ENCODE measurements around the gene PLSCR5. TPM values are rescaled to one million over a fixed set of nuclear protein-coding genes. Genes with fewer than 3 reads are reported as not detected.

PLSCR5 gene
- polyA plus RNA-seq, 1 donor (not counting 4 experiments of a cell fraction or from before 2014, with no cell fraction given), result not detected

GRCh38 chr3:146581080-146581601 is 24.0 kb downstream of the PLSCR5 start:
- H3K27me3 ChIP-seq (ENCODE audit: control insufficient read depth, extremely low read depth, insufficient read depth, low read length), result no peaks in the 10 kb centered on the region
- FAIRE-seq, result peak; percentile 32
- H3K79me2 ChIP-seq (ENCODE audit: control insufficient read depth, insufficient read depth, low read length), result no peaks in the 10 kb centered on the region
- dilution Hi-C loops (cut with MboI; ENCODE audit: extremely low pct_ligation_motif_present, low sequenced_read_pairs), result no loop called here
- peak overlapping the region in 1 of 3 experiments; percentile 6 for H3K4me3 ChIP-seq (ENCODE audit: control insufficient read depth in 2 of 3, extremely low read depth in 1 of 3, insufficient read depth in 2 of 3, low read depth in 1 of 3, low read length in 3 of 3)
- peaks cover 24% of the 10 kb centered on the region for H3K4me1 ChIP-seq (ENCODE audit: control insufficient read depth, extremely low read depth, insufficient read depth, low read length)
- no peaks in the 10 kb centered on the region for H3K9me1 ChIP-seq (ENCODE audit: control insufficient read depth, extremely low read depth, insufficient read depth, low read length)
- peak overlapping the region; percentile 66 for H2AFZ ChIP-seq (ENCODE audit: control insufficient read depth, low read length)
- H3K4me2 ChIP-seq (ENCODE audit: control insufficient read depth, extremely low read depth, insufficient read depth, low read depth, low read length), result peak overlapping the region; percentile 19
- TF ChIP-seq CTCF (optimal IDR thresholded peaks at IDR 0.05 in 1 of 3, IDR thresholded peaks at IDR 0.05 in 1 of 3, conservative IDR thresholded peaks at IDR 0.05 in 1 of 3; ENCODE audit: extremely low read depth in 1 of 3, insufficient read depth in 2 of 3, low read length in 3 of 3), result no peak
- no peak for TF ChIP-seq EZH2 (IDR thresholded peaks at IDR 0.05; ENCODE audit: low read length)
- H4K20me1 ChIP-seq (ENCODE audit: control insufficient read depth, extremely low read depth, insufficient read depth, low read length), result no peaks in the 10 kb centered on the region
- H3K27ac ChIP-seq (ENCODE audit: control insufficient read depth, insufficient read depth, low read length), result peak overlapping the region; percentile 60
- DNase-seq (ENCODE audit: low read depth, low spot score), result no peak
- peaks cover 6% of the 10 kb centered on the region for H3K9me3 ChIP-seq (ENCODE audit: control insufficient read depth, low read depth, low read length)
- no peak overlapping the region for H3K9ac ChIP-seq (ENCODE audit: control insufficient read depth, extremely low read depth, insufficient read depth, low read length)
- no peaks in the 10 kb centered on the region for H3K36me3 ChIP-seq (ENCODE audit: control insufficient read depth in 2 of 2, extremely low read depth in 1 of 2, insufficient read depth in 2 of 2, low read length in 2 of 2)

GRCh38 chr3:146577662-146578061 is 27.5 kb downstream of the PLSCR5 start:
- peaks cover 3% of the 10 kb centered on the region for H3K9me3 ChIP-seq (ENCODE audit: control insufficient read depth, low read depth, low read length)
- no peaks in the 10 kb centered on the region for H3K79me2 ChIP-seq (ENCODE audit: control insufficient read depth, insufficient read depth, low read length)
- FAIRE-seq, result no peak
- dilution Hi-C loops (cut with MboI; ENCODE audit: extremely low pct_ligation_motif_present, low sequenced_read_pairs), result no loop called here
- H3K27me3 ChIP-seq (ENCODE audit: control insufficient read depth, extremely low read depth, insufficient read depth, low read length), result no peaks in the 10 kb centered on the region
- no peak overlapping the region for H3K9ac ChIP-seq (ENCODE audit: control insufficient read depth, extremely low read depth, insufficient read depth, low read length)
- peaks cover 24% of the 10 kb centered on the region for H3K4me1 ChIP-seq (ENCODE audit: control insufficient read depth, extremely low read depth, insufficient read depth, low read length)
- H3K4me2 ChIP-seq (ENCODE audit: control insufficient read depth, extremely low read depth, insufficient read depth, low read depth, low read length), result no peak overlapping the region
- no peaks in the 10 kb centered on the region for H4K20me1 ChIP-seq (ENCODE audit: control insufficient read depth, extremely low read depth, insufficient read depth, low read length)
- H3K4me3 ChIP-seq (ENCODE audit: control insufficient read depth in 2 of 3, extremely low read depth in 1 of 3, insufficient read depth in 2 of 3, low read depth in 1 of 3, low read length in 3 of 3), result no peak overlapping the region
- H3K27ac ChIP-seq (ENCODE audit: control insufficient read depth, insufficient read depth, low read length), result no peak overlapping the region
- no peaks in the 10 kb centered on the region for H3K36me3 ChIP-seq (ENCODE audit: control insufficient read depth in 2 of 2, extremely low read depth in 1 of 2, insufficient read depth in 2 of 2, low read length in 2 of 2)
- no peaks in the 10 kb centered on the region for H3K9me1 ChIP-seq (ENCODE audit: control insufficient read depth, extremely low read depth, insufficient read depth, low read length)
- no peak for DNase-seq (ENCODE audit: low read depth, low spot score)
- no peak overlapping the region for H2AFZ ChIP-seq (ENCODE audit: control insufficient read depth, low read length)
- no peak for TF ChIP-seq EZH2 (IDR thresholded peaks at IDR 0.05; ENCODE audit: low read length)
- TF ChIP-seq CTCF (optimal IDR thresholded peaks at IDR 0.05 in 1 of 3, IDR thresholded peaks at IDR 0.05 in 1 of 3, conservative IDR thresholded peaks at IDR 0.05 in 1 of 3; ENCODE audit: extremely low read depth in 1 of 3, insufficient read depth in 2 of 3, low read length in 3 of 3), result no peak

Data from keratinocyte (primary cell).